IgD-negative memory B cell (primary cell): ENCODE measurements around the gene MOB3C. TPM values are rescaled to one million over a fixed set of nuclear protein-coding genes. Genes with fewer than 3 reads are reported as not detected.
A peak's percentile ranks its signal among the peaks of the same experiment; 100 is the strongest.

Source experiments
- H3K27ac Mint-ChIP-seq, 3 donors: one replicate each; pipeline ENCODE4 v1.8.0; 2020 to 2022; ENCODE audit warnings: mild to moderate bottlenecking in 3 of 3, mixed read lengths in 3 of 3, moderate library complexity in 1 of 3
- H3K27me3 Mint-ChIP-seq: one replicate; pipeline ENCODE4 v1.8.0; 2021; ENCODE audit warnings: mixed read lengths
- H3K36me3 Mint-ChIP-seq: one replicate; pipeline ENCODE4 v1.8.0; 2020; ENCODE audit warnings: mild to moderate bottlenecking, mixed read lengths
- H3K4me1 Mint-ChIP-seq, 3 donors: one replicate each; pipeline ENCODE4 v1.8.0; 2020 to 2022; ENCODE audit warnings: mixed read lengths in 3 of 3, mild to moderate bottlenecking in 1 of 3
- H3K4me3 Mint-ChIP-seq, 4 donors: one replicate each; pipeline ENCODE4 v1.8.0; 2020 to 2022; ENCODE audit warnings: mild to moderate bottlenecking in 4 of 4, mixed read lengths in 4 of 4, moderate library complexity in 3 of 4
- H3K9me3 Mint-ChIP-seq, 3 donors: one replicate each; pipeline ENCODE4 v1.8.0; 2020 to 2021; ENCODE audit warnings: mixed read lengths in 3 of 3, mild to moderate bottlenecking in 1 of 3
- polyA plus RNA-seq: library from polyadenylated mRNA; unstranded; fragments of 300-500 nt; fragmentation: Illumina TruSeq; gene quantifications from one replicate; pipeline ENCODE4 v1.2.3, GENCODE V29; 2021

MOB3C gene
- polyA plus RNA-seq, 1 donor from 2014 or later, result 10.7 TPM

GRCh38 chr1:46649764-46650163, 33.2 kb upstream of the MOB3C start:
- H3K36me3 Mint-ChIP-seq, result peaks cover 26% of the 10 kb centered on the region
- peaks cover 0 to 4% (median 0%) of the 10 kb centered on the region in 3 donors for H3K4me1 Mint-ChIP-seq
- H3K27me3 Mint-ChIP-seq, result no peaks in the 10 kb centered on the region
- H3K4me3 Mint-ChIP-seq, result no peak overlapping the region
- H3K9me3 Mint-ChIP-seq, result peaks cover 0 to 13% (median 5%) of the 10 kb centered on the region in 3 donors
- no peak overlapping the region for H3K27ac Mint-ChIP-seq

GRCh38 chr1:46647611-46648010, 31.0 kb upstream of the MOB3C start:
- Mint-ChIP-seq H3K27me3 (no peaks in the 10 kb centered on the region), H3K4me1 (peaks cover 0 to 3% (median 0%) of the 10 kb centered on the region in 3 donors), H3K27ac (no peak overlapping the region), H3K9me3 (peaks cover 0 to 11% (median 5%) of the 10 kb centered on the region in 3 donors), H3K36me3 (peaks cover 22% of the 10 kb centered on the region), H3K4me3 (no peak overlapping the region)

GRCh38 chr1:46646844-46647243, 30.2 kb upstream of the MOB3C start:
- H3K9me3 Mint-ChIP-seq, result peaks cover 0 to 11% (median 5%) of the 10 kb centered on the region in 3 donors
- no peaks in the 10 kb centered on the region for H3K27me3 Mint-ChIP-seq
- peaks cover 20% of the 10 kb centered on the region for H3K36me3 Mint-ChIP-seq
- H3K4me3 Mint-ChIP-seq, result no peak overlapping the region
- H3K4me1 Mint-ChIP-seq, result peaks cover 0 to 3% (median 0%) of the 10 kb centered on the region in 3 donors
- no peak overlapping the region for H3K27ac Mint-ChIP-seq

- H3K4me3 Mint-ChIP-seq, result no peak overlapping the region
- H3K27me3 Mint-ChIP-seq, result no peaks in the 10 kb centered on the region
- no peak overlapping the region for H3K27ac Mint-ChIP-seq
- peaks cover 0 to 3% (median 0%) of the 10 kb centered on the region in 3 donors for H3K4me1 Mint-ChIP-seq
- peaks cover 20% of the 10 kb centered on the region for H3K36me3 Mint-ChIP-seq
- peaks cover 0 to 11% (median 5%) of the 10 kb centered on the region in 3 donors for H3K9me3 Mint-ChIP-seq
Observed at GRCh38 chr1:46646331-46646730, 29.7 kb upstream of the MOB3C start.

GRCh38 chr1:46645815-46646214, 29.2 kb upstream of the MOB3C start:
- H3K4me3 Mint-ChIP-seq, result no peak overlapping the region
- H3K9me3 Mint-ChIP-seq, result peaks cover 0 to 11% (median 5%) of the 10 kb centered on the region in 3 donors
- H3K27ac Mint-ChIP-seq, result no peak overlapping the region
- H3K27me3 Mint-ChIP-seq, result no peaks in the 10 kb centered on the region
- peaks cover 20% of the 10 kb centered on the region for H3K36me3 Mint-ChIP-seq
- peaks cover 0 to 3% (median 0%) of the 10 kb centered on the region in 3 donors for H3K4me1 Mint-ChIP-seq

- peaks cover 0 to 5% (median 0%) of the 10 kb centered on the region in 3 donors for H3K4me1 Mint-ChIP-seq
- no peak overlapping the region for H3K4me3 Mint-ChIP-seq
- peaks cover 12% of the 10 kb centered on the region for H3K36me3 Mint-ChIP-seq
- no peak overlapping the region for H3K27ac Mint-ChIP-seq
- H3K27me3 Mint-ChIP-seq, result no peaks in the 10 kb centered on the region
- peaks cover 0 to 5% (median 0%) of the 10 kb centered on the region in 3 donors for H3K9me3 Mint-ChIP-seq
Observed at GRCh38 chr1:46643368-46643775, 26.8 kb upstream of the MOB3C start.

- peaks cover 0 to under 1% (median 0%) of the 10 kb centered on the region in 3 donors for H3K9me3 Mint-ChIP-seq
- H3K36me3 Mint-ChIP-seq, result peaks cover 11% of the 10 kb centered on the region
- peaks cover 0 to 5% (median 0%) of the 10 kb centered on the region in 3 donors for H3K4me1 Mint-ChIP-seq
- H3K27me3 Mint-ChIP-seq, result no peaks in the 10 kb centered on the region
- H3K27ac Mint-ChIP-seq, result no peak overlapping the region
- H3K4me3 Mint-ChIP-seq, result no peak overlapping the region
Observed at GRCh38 chr1:46642115-46642680, 25.6 kb upstream of the MOB3C start.

GRCh38 chr1:46639547-46639946, 22.9 kb upstream of the MOB3C start:
- Mint-ChIP-seq H3K9me3 (no peaks in the 10 kb centered on the region), H3K36me3 (peaks cover 7% of the 10 kb centered on the region), H3K4me3 (no peak overlapping the region), H3K4me1 (peaks cover 0 to 2% (median 0%) of the 10 kb centered on the region in 3 donors), H3K27me3 (no peaks in the 10 kb centered on the region), H3K27ac (peak overlapping the region in 1 of 3 donors; percentile 8)

- no peak overlapping the region for H3K4me3 Mint-ChIP-seq
- no peaks in the 10 kb centered on the region for H3K27me3 Mint-ChIP-seq
- H3K27ac Mint-ChIP-seq, result peak overlapping the region in 2 of 3 donors; percentile 8 to 35
- no peaks in the 10 kb centered on the region for H3K9me3 Mint-ChIP-seq
- peaks cover 0 to 2% (median 0%) of the 10 kb centered on the region in 3 donors for H3K4me1 Mint-ChIP-seq
- H3K36me3 Mint-ChIP-seq, result peaks cover 7% of the 10 kb centered on the region
Observed at GRCh38 chr1:46638921-46639320, 22.3 kb upstream of the MOB3C start.

- Mint-ChIP-seq H3K4me1 (peaks cover 0 to 2% (median 0%) of the 10 kb centered on the region in 3 donors), H3K4me3 (no peak overlapping the region), H3K36me3 (peaks cover 5% of the 10 kb centered on the region), H3K27me3 (no peaks in the 10 kb centered on the region), H3K9me3 (no peaks in the 10 kb centered on the region), H3K27ac (no peak overlapping the region)
Observed at GRCh38 chr1:46637444-46638083, 21.0 kb upstream of the MOB3C start.

GRCh38 chr1:46635205-46635604, 18.6 kb upstream of the MOB3C start:
- H3K27me3 Mint-ChIP-seq, result no peaks in the 10 kb centered on the region
- peaks cover 5% of the 10 kb centered on the region for H3K36me3 Mint-ChIP-seq
- no peaks in the 10 kb centered on the region for H3K9me3 Mint-ChIP-seq
- no peak overlapping the region for H3K4me3 Mint-ChIP-seq
- H3K27ac Mint-ChIP-seq, result no peak overlapping the region
- H3K4me1 Mint-ChIP-seq, result peaks cover 0 to 2% (median 0%) of the 10 kb centered on the region in 3 donors

GRCh38 chr1:46630719-46631118, 14.1 kb upstream of the MOB3C start:
- H3K4me3 Mint-ChIP-seq, result no peak overlapping the region
- no peak overlapping the region for H3K27ac Mint-ChIP-seq
- no peaks in the 10 kb centered on the region for H3K27me3 Mint-ChIP-seq
- H3K36me3 Mint-ChIP-seq, result peaks cover 2% of the 10 kb centered on the region
- no peaks in the 10 kb centered on the region for H3K4me1 Mint-ChIP-seq
- H3K9me3 Mint-ChIP-seq, result no peaks in the 10 kb centered on the region

GRCh38 chr1:46623743-46624644, 7.4 kb upstream of the MOB3C start:
- H3K27ac Mint-ChIP-seq, result peak overlapping the region in 1 of 3 donors; percentile 43
- peaks cover 0 to 3% (median 1%) of the 10 kb centered on the region in 3 donors for H3K4me1 Mint-ChIP-seq
- peaks cover 2% of the 10 kb centered on the region for H3K36me3 Mint-ChIP-seq

GRCh38 chr1:46622344-46622743, 5.7 kb upstream of the MOB3C start:
- Mint-ChIP-seq H3K9me3 (no peaks in the 10 kb centered on the region), H3K27me3 (no peaks in the 10 kb centered on the region), H3K27ac (no peak overlapping the region), H3K4me1 (peaks cover 2 to 7% (median 4%) of the 10 kb centered on the region in 3 donors), H3K36me3 (peaks cover 2% of the 10 kb centered on the region), H3K4me3 (no peak overlapping the region)

More at GRCh38 chr1:46623743-46624644, 7.4 kb upstream of the MOB3C start:
- no peaks in the 10 kb centered on the region for H3K9me3 Mint-ChIP-seq
- H3K4me3 Mint-ChIP-seq, result no peak overlapping the region
- H3K27me3 Mint-ChIP-seq, result no peaks in the 10 kb centered on the region

GRCh38 chr1:46621930-46622329, 5.3 kb upstream of the MOB3C start:
- Mint-ChIP-seq H3K36me3 (peaks cover 2% of the 10 kb centered on the region), H3K4me1 (peaks cover 7 to 11% (median 7%) of the 10 kb centered on the region in 3 donors), H3K9me3 (no peaks in the 10 kb centered on the region), H3K27ac (no peak overlapping the region), H3K27me3 (no peaks in the 10 kb centered on the region), H3K4me3 (no peak overlapping the region)
